Trophoblast cell (in vitro differentiated cells and primary cell): ENCODE results near the gene TAF1B.

Source experiments
- DNase-seq, 2 donors: peaks; one replicate each; pipeline ENCODE4 v3.0.0-alpha.2; 2016
- H2AFZ ChIP-seq: 2 replicates; pipeline ENCODE4 v1.6.1; 2013; ENCODE audit warnings: low read length, moderate library complexity, mild to moderate bottlenecking; ENCODE audit not compliant: insufficient read depth, poor library complexity
- H2AK5ac ChIP-seq: 2 replicates; pipeline ENCODE4 v1.6.1; 2013; ENCODE audit warnings: mild to moderate bottlenecking, low read length
- H2BK120ac ChIP-seq: 2 replicates; pipeline ENCODE4 v1.6.1; 2013; ENCODE audit warnings: low read length, mild to moderate bottlenecking, moderate library complexity; ENCODE audit not compliant: insufficient read depth, poor library complexity
- H2BK12ac ChIP-seq: 2 replicates; pipeline ENCODE4 v1.6.1; 2013; ENCODE audit warnings: mild to moderate bottlenecking, low read length, moderate library complexity
- H2BK5ac ChIP-seq: 2 replicates; pipeline ENCODE4 v1.6.1; 2013; ENCODE audit warnings: low read length, low read depth, moderate library complexity, mild to moderate bottlenecking; ENCODE audit not compliant: poor library complexity
- H3K14ac ChIP-seq: 2 replicates; pipeline ENCODE4 v1.6.1; 2013; ENCODE audit warnings: mild to moderate bottlenecking, low read length
- H3K18ac ChIP-seq: 2 replicates; pipeline ENCODE4 v1.6.1; 2013; ENCODE audit warnings: mild to moderate bottlenecking, low read length
- H3K23ac ChIP-seq: 2 replicates; pipeline ENCODE4 v1.6.1; 2013; ENCODE audit warnings: low read length
- H3K27ac ChIP-seq: 2 replicates; pipeline ENCODE4 v1.5.1; 2013; ENCODE audit warnings: low read depth, mild to moderate bottlenecking, inconsistent platforms, low read length, moderate library complexity
- H3K27me3 ChIP-seq: 2 replicates; pipeline ENCODE4 v1.6.1; 2013; ENCODE audit warnings: inconsistent platforms, mild to moderate bottlenecking, low read length, moderate library complexity; ENCODE audit not compliant: insufficient read depth
- H3K36me3 ChIP-seq, 2 experiments: 1 replicate in 1 of 2; 2 replicates in 1 of 2; pipeline ENCODE4 v1.6.1; 2013; ENCODE audit warnings: low read length in 2 of 2, mild to moderate bottlenecking in 2 of 2, moderate library complexity in 1 of 2; ENCODE audit not compliant: insufficient read depth in 2 of 2, control insufficient read depth in 1 of 2
- H3K4ac ChIP-seq: 2 replicates; pipeline ENCODE4 v1.6.1; 2013; ENCODE audit warnings: low read depth, mild to moderate bottlenecking, low read length, moderate library complexity
- H3K4me1 ChIP-seq, 2 experiments: 1 replicate in 1 of 2; 2 replicates in 1 of 2; pipeline ENCODE4 v1.6.1; 2013; ENCODE audit warnings: low read length in 2 of 2, mild to moderate bottlenecking in 2 of 2, moderate library complexity in 1 of 2; ENCODE audit not compliant: insufficient read depth in 2 of 2, control insufficient read depth in 1 of 2
- H3K4me2 ChIP-seq: 2 replicates; pipeline ENCODE4 v1.6.1; 2013; ENCODE audit warnings: inconsistent platforms, mild to moderate bottlenecking, low read length, moderate library complexity
- H3K4me3 ChIP-seq: 2 replicates; pipeline ENCODE4 v1.5.1; 2013; ENCODE audit warnings: mild to moderate bottlenecking, low read depth, low read length, inconsistent platforms
- H3K79me1 ChIP-seq: one replicate; pipeline ENCODE4 v1.6.1; 2013; ENCODE audit warnings: low read length
- H3K79me2 ChIP-seq: 2 replicates; pipeline ENCODE4 v1.6.1; 2013; ENCODE audit warnings: low read length, mild to moderate bottlenecking; ENCODE audit not compliant: control insufficient read depth, insufficient read depth, poor library complexity
- H3K9ac ChIP-seq: 2 replicates; pipeline ENCODE4 v1.6.1; 2013; ENCODE audit warnings: mild to moderate bottlenecking, low read length
- H3K9me3 ChIP-seq: 2 replicates; pipeline ENCODE4 v1.6.1; 2013; ENCODE audit warnings: low read depth, mild to moderate bottlenecking, control low read depth, inconsistent platforms, low read length; ENCODE audit not compliant: insufficient read depth
- H4K12ac ChIP-seq: 2 replicates; pipeline ENCODE4 v1.6.1; 2013; ENCODE audit warnings: low read depth, mild to moderate bottlenecking, low read length, moderate library complexity
- H4K8ac ChIP-seq: 2 replicates; pipeline ENCODE4 v1.6.1; 2013; ENCODE audit warnings: low read depth, mild to moderate bottlenecking, low read length, moderate library complexity
- H4K91ac ChIP-seq: one replicate; pipeline ENCODE4 v1.6.1; 2013; ENCODE audit warnings: low read depth, mild to moderate bottlenecking, low read length, moderate library complexity
- WGBS: extraction: QIAGEN DNeasy Blood & Tissue Kit; methylation state at CpG from one replicate; pipeline ENCODE4 v1.1.7; 2013; ENCODE audit warnings: missing lambda C conversion rate; ENCODE audit not compliant: insufficient read length, insufficient coverage; ENCODE audit errors: extremely low coverage; 5-methylcytosine and 5-hydroxymethylcytosine counted together

TAF1B gene

DNA sequence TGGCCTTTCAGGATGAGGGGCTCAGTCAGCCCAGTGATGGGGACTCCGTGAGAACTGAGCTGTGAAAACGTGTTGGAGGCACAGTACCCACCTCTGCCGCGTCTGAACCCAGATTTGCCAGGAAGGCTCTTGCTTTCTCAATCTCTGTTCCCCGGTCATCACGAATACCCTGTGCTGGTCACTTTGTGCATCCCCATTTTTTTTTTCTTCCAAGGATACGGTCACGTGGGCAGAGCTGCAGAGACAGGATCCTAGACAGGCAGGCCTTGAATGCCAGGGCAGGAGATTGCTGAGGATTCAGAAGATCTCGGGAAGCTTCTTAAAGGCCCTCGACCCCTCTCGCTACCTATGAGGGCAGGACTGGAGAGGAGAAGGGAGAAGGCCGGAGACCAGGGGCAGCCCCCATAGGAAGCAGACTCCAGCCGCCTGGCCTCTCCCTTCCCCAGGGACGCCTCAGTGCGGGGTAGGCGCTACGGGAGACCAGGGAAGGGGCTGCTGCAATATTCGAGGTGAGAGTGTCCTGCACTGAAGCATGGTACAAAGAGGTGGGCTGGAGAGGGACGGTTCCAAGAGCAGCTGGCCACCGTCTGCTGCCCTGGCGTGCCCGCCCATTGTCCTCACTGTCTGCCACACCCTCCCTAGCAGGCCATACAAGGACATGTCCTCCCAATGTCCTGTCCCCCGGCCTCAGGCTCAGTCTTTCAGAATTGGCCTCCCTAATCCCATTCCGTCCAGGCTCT, 29.0 kb upstream of the TAF1B start:
- H3K4ac ChIP-seq, result no peak overlapping the region
- H3K4me2 ChIP-seq, result peak overlapping the region; percentile 9
- WGBS, result no CpG with 5 or more reads among the region's 24 CpGs
- H3K79me2 ChIP-seq, result no peaks in the 10 kb centered on the region
- peak overlapping the region; percentile 80 for H2AK5ac ChIP-seq
- H3K18ac ChIP-seq, result peak overlapping the region; percentile 50
- H4K12ac ChIP-seq, result peak overlapping the region; percentile 32
- H4K8ac ChIP-seq, result peak overlapping the region; percentile 72
- DNase-seq, result peak in 1 of 2 donors; percentile 22
- H3K36me3 ChIP-seq, result no peaks in the 10 kb centered on the region
- H2BK12ac ChIP-seq, result peak overlapping the region; percentile 80
- H3K9me3 ChIP-seq, result peaks cover 4% of the 10 kb centered on the region
- H3K23ac ChIP-seq, result no peak overlapping the region
- H4K91ac ChIP-seq, result peak overlapping the region; percentile 76
- peak overlapping the region; percentile 41 for H2BK5ac ChIP-seq
- H3K4me3 ChIP-seq, result no peak overlapping the region
- peaks cover 10% of the 10 kb centered on the region for H3K79me1 ChIP-seq
- no peak overlapping the region for H3K9ac ChIP-seq
- peak overlapping the region; percentile 51 for H3K14ac ChIP-seq
- peak overlapping the region; percentile 56 for H2AFZ ChIP-seq
- H3K27ac ChIP-seq, result no peak overlapping the region
- H3K27me3 ChIP-seq, result no peaks in the 10 kb centered on the region
- peak overlapping the region; percentile 67 for H2BK120ac ChIP-seq
- peaks cover 4 to 9% of the 10 kb centered on the region in 2 experiments for H3K4me1 ChIP-seq

DNA sequence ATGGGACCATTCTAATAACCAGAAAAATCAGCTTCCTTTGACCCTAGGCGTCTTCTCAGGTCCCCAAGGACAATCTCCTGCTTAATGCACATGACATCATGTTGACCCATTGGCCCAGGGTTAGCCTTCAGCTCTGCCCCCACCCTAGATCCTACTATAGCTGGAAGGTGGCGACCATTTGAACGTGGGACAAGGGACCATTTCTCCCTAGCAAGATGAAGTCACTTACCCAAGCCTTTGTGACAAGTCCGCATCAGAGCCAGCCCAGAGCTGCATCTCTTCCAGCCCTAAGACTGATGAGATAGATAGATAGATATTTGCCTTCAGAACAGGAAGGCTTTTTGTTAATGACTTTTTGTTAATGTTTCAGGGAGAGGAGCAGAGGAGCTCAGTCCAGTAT, 28.2 kb upstream of the TAF1B start:
- Histone ChIP-seq H3K79me2 (no peaks in the 10 kb centered on the region), H2BK5ac (no peak overlapping the region)

DNA sequence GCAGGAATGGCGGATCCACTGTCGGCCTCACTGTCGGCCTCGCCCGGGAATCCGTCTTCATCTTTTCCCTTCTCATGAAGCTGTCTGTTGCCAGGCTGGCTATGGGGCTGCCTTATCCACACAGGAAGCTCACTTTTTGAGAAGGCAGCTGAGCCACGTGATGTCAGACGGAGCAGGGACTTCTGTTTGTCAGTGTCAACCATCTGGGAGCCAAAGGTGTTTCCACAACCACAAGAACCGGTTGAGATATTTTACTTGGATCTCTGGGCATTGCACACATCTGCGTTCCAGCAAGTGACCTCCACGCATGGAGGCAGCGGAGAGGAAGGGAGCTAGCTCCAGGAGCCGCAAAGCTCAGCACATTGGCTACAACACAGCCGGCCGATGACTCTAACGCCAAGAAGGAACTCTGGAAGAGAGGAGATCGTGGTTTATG, 27.4 kb upstream of the TAF1B start:
- Histone ChIP-seq H3K4me2 (no peak overlapping the region), H3K27ac (no peak overlapping the region), H2BK120ac (peak overlapping the region; percentile 35), H3K27me3 (no peaks in the 10 kb centered on the region), H3K9ac (no peak overlapping the region), H3K36me3 (no peaks in the 10 kb centered on the region), H3K4me1 (peaks cover 10 to 14% of the 10 kb centered on the region in 2 experiments), H3K4me3 (no peak overlapping the region), H2AK5ac (peak overlapping the region; percentile 35), H2BK12ac (peak overlapping the region; percentile 78), H2BK5ac (peak overlapping the region; percentile 23), H3K79me2 (no peaks in the 10 kb centered on the region), H4K91ac (peak overlapping the region; percentile 29), H2AFZ (no peak overlapping the region), H4K12ac (peak overlapping the region; percentile 22), H3K79me1 (peaks cover 15% of the 10 kb centered on the region), H3K18ac (no peak overlapping the region), H4K8ac (peak overlapping the region; percentile 53), H3K9me3 (no peaks in the 10 kb centered on the region), H3K23ac (no peak overlapping the region), H3K14ac (peak overlapping the region; percentile 37), H3K4ac (peak overlapping the region; percentile 18)
- peak in 1 of 2 donors; percentile 75 for DNase-seq
- WGBS, result no CpG with 5 or more reads among the region's 17 CpGs

More for the DNA sequence above, 28.2 kb upstream of the TAF1B start:
- Histone ChIP-seq H3K36me3 (no peaks in the 10 kb centered on the region), H2BK12ac (peak overlapping the region; percentile 28), H4K8ac (no peak overlapping the region), H3K27me3 (no peaks in the 10 kb centered on the region), H3K4me3 (no peak overlapping the region), H4K91ac (peak overlapping the region; percentile 10), H3K14ac (no peak overlapping the region), H3K9ac (no peak overlapping the region), H3K4me1 (peaks cover 9 to 11% of the 10 kb centered on the region in 2 experiments), H3K27ac (no peak overlapping the region), H3K9me3 (no peaks in the 10 kb centered on the region), H2BK120ac (no peak overlapping the region), H3K18ac (no peak overlapping the region), H3K4ac (no peak overlapping the region), H3K4me2 (no peak overlapping the region), H4K12ac (no peak overlapping the region), H2AFZ (no peak overlapping the region), H3K79me1 (peaks cover 15% of the 10 kb centered on the region), H3K23ac (no peak overlapping the region), H2AK5ac (no peak overlapping the region)
- DNase-seq, result no peak
- WGBS, result no CpG with 5 or more reads among the region's 4 CpGs

- H3K14ac ChIP-seq, result no peak overlapping the region
- no peak overlapping the region for H2BK12ac ChIP-seq
- no peak overlapping the region for H2AK5ac ChIP-seq
- no peaks in the 10 kb centered on the region for H3K36me3 ChIP-seq
- no peak overlapping the region for H3K23ac ChIP-seq
- no peak overlapping the region for H3K4me2 ChIP-seq
- H3K9ac ChIP-seq, result no peak overlapping the region
- no peak overlapping the region for H3K27ac ChIP-seq
- no peak overlapping the region for H2BK5ac ChIP-seq
- H3K4ac ChIP-seq, result no peak overlapping the region
- peaks cover 15% of the 10 kb centered on the region for H3K79me1 ChIP-seq
- H2AFZ ChIP-seq, result no peak overlapping the region
- no peak for DNase-seq
- peaks cover 10 to 14% of the 10 kb centered on the region in 2 experiments for H3K4me1 ChIP-seq
- WGBS, result no CpG with 5 or more reads among the region's 2 CpGs
- H3K18ac ChIP-seq, result no peak overlapping the region
- H4K12ac ChIP-seq, result no peak overlapping the region
- H4K91ac ChIP-seq, result no peak overlapping the region
- H3K4me3 ChIP-seq, result no peak overlapping the region
- no peak overlapping the region for H4K8ac ChIP-seq
- H3K9me3 ChIP-seq, result no peaks in the 10 kb centered on the region
- no peaks in the 10 kb centered on the region for H3K27me3 ChIP-seq
- no peak overlapping the region for H2BK120ac ChIP-seq
- no peaks in the 10 kb centered on the region for H3K79me2 ChIP-seq
These were observed 25.2 kb upstream of the TAF1B start for GRCh38 chr2:9818097-9818496.
